SK-N-DZ (cell line): ENCODE data around the gene OR51B4. TPM values are rescaled to one million over a fixed set of nuclear protein-coding genes. Genes with fewer than 3 reads are reported as not detected.
"Not testable (repeated sequence)": the region's sequence is repeated elsewhere in the genome, so short reads cannot be mapped to it uniquely, and the experiment has no call there.

ENCODE experiments used
- DNase-seq: peaks from one replicate; pipeline ENCODE4 v3.0.0-alpha.2; 2015; ENCODE audit warnings: low spot score
- polyA plus RNA-seq, 2 experiments: library from polyadenylated mRNA; depleted of rRNA; stranded (reverse); fragments of >200 nt; gene quantifications; 2 replicates each; pipeline ENCODE4 v1.2.3, GENCODE V29; 2014

Gene OR51B4, protein sequence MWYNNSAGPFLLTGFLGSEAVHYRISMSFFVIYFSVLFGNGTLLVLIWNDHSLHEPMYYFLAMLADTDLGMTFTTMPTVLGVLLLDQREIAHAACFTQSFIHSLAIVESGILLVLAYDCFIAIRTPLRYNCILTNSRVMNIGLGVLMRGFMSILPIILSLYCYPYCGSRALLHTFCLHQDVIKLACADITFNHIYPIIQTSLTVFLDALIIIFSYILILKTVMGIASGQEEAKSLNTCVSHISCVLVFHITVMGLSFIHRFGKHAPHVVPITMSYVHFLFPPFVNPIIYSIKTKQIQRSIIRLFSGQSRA
- polyA plus RNA-seq (2014; cell fraction: cytosol; rRNA removed) = not detected in 2 replicates
- polyA plus RNA-seq (2014; cell fraction: nucleus; rRNA removed) = 0.34 TPM in 1 of 2 replicates, not detected in the other

DNA sequence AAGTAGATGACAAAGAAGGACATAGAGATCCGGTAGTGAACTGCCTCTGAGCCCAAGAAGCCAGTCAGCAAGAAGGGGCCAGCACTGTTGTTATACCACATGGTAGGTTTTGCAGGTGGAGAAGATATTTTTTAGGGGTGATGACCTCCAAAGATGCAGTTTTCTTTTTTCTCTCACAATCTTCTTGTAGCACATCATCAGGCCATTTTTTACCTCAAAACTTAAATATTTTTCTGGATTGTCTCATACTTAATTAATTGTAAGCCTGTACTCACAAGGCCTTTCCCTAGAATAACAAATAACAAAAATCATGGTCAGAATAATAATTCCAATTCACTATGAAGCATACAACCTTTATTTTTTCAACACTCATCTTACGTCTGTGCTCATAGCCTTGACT lies at the start of gene OR51B4:
Gene OR51B4, minus strand, starts transcription at position 101 of the 400 bp plus-strand sequence. Its CDS starts 0 bp downstream, at position 101.
- DNase-seq = no peak

DNA sequence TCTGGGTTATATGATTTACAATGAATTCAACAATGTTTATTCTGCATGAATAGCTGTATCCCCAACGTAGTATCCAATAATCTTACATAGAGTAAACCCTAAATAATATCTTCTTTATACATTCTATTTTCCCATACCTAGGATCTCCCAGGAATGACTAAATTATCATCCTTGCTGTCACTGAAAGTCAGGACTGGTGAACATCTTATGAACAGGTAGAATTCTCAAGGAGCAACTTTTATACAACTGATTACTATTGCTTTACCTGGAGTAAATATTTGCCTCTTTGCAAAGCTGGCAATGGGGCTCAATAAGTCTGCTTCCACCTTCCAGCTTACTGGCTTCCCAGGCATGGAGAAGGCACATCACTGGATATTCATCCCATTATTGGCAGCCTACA lies 49.5 kb upstream of the OR51B4 start, which contains the start of gene OR51B6:
Gene OR51B6, plus strand, starts transcription at position 301 of the 400 bp plus-strand sequence. Its CDS starts 0 bp downstream, at position 301.
- DNase-seq = no peak

DNA sequence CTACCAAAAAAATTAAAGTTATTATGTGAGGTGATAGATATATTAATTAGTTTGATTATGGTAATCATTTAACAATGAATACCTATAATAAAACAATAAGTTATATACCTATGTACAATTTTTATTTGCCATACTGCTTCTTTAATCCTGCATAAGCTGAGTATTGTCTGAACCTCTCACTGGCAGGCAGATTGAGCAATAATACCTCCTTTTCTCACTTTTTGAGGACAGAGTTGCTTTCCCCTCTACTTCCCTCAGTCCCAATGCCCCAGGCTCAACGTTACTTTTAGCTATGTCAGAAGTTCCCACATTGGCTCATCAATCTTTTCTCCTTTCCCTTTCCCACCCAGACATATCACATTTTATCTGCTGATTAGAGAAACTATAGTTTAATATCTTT lies 47.8 kb upstream of the OR51B4 start:
- no peak for DNase-seq

DNA sequence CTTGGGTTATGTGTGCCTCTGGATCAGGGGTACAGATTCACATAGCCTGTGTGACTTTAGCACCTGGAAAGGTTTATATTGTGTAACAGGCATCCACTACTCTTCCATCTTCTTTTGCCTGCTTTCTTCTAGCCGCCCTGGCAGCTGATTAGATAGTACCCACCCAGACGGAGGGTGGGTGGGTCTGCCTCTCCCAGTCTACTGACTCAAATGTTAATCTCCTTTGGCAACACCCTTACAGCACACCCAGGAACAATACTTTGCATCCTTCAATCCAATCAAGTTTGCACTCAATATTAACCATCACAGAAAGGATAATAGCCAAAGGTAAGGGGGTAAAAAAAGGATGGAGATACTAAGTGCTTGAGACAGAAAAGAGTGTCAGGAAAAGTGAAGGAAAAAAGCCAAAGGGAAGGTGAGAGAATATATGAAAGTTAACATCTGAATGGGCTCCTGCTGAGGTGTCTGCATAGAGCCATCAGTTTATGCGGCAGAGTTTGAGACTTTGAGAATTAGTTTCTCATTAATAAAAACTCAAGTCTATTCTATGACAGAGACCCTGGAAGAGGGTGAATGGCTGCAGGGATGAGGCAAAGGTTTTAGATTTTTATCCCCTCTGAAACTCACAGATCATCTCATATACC lies 46.9 kb upstream of the OR51B4 start:
- DNase-seq = no peak

DNA sequence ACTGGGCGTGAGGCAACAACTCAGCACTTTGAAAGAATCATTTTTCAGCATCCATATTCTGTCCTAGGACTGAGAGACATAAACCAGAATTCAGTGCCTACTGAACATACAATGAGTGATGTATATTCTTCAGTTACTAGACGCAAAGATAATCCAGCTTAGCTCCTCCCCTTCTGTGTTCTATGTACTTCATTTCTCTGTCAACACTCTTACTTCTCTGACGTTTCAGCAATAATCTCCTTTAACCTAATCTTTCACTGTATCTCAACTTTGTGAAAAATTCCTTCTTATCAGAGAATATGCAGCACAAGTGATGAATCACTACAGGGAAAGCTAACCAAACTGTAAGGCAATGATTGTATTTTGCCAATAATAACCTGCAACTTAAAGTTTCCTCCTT lies 44.1 kb upstream of the OR51B4 start:
- no peak for DNase-seq

DNA sequence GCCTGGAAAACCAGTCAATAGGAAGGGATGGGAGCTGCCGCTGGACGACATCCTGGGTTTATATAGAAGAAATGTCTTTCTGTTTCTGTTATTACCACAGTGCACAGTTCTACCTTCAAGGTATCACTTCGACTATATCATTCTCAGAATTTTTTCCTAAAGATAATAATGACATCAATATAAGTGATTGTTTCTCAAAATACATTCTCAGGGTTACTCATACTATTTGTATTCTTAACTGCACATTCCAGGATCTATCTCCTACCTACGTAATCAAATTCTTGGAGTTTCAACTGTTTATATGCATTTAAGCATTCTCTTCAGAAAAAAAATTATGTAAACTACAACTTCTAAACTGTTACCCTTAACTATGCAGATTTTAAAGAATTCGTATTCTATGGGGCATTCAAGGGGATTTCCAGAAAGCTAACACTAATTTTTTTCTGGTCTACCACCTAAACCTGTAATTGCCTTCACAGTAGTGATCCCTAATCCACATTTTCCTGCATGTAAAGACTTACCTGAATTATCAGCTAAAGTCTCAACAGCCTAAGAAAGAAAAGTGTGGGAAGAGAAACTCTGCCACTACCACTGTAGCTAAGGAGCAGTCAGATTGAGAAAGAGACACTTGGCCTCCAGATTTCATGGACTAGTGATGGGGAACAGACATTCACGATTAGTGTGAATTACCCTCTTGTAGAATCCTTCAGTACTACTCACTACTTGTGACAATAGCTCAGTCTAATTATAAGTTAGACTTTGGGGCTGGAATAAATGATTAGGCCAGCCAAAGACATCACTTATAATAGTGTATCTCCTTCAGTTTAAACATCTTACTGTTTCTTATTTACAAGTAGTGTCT lies 42.0 kb upstream of the OR51B4 start, which contains the start of gene OR51B5:
Gene OR51B5, minus strand, starts transcription at position 51 of the 862 bp plus-strand sequence. Its CDS starts 0 bp downstream, at position 51.
- no peak for DNase-seq

DNA sequence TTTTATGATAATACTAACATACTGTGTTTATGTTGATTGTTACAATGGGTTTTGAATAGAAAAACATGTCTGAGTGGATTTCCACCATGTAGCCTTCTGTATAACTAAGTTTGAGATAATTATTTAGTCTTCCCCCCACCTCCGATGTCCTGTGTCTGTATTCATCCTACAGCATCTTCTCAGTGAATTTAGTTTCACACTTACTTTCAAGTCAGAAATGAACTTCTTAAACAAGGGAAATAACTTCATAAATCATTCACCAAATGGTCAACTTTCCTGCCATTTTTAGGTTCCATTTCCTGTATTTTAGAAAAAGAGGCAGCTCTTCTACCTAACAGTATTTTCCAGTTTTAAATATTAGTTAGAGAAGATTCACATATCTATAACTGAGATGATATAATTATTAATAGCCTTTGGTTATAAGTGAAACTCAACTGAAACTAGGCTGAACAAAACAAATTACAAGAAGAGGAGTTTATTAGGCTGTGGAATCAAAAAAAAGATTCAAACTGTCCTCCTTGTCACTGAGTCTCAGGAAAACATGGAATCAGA lies 38.1 kb upstream of the OR51B4 start:
- DNase-seq = no peak

DNA sequence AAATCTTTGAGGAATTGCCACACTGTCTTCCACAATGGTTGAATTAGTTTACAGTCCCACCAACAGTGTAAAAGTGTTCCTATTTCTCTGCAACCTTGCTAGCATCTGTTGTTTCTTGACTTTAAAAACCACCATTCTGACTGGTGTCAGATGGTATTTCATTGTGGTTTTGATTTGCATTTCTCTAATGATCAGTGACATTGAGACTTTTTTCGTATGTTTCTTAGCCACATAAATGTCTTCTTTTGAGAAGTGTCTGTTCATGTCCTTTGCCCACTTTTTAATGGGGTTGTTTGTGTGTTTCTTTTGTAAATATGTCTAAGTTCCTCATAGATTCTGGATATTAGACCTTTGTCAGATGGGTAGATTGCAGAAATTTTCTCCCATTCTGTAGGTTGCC lies 35.5 kb upstream of the OR51B4 start:
- not testable (repeated sequence) for DNase-seq

DNA sequence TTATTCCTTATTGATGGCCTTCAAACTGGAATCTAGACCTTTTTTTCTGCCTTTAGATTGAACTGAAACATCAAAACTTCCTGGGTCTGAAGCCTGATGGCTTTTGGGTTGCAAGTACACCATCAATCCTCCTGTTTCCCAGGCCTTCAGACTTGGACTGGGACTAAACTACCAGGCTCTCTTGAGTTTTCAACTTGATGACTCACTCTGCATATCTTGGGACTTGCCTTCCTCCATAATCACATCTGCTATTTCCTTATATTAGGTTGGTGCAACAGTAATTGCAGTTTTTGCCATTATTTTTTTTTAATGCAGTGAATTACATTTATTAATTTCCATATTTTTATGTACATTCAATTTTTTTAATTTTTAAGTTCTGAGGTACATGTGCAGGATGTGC lies 34.6 kb upstream of the OR51B4 start:
- no peak for DNase-seq

DNA sequence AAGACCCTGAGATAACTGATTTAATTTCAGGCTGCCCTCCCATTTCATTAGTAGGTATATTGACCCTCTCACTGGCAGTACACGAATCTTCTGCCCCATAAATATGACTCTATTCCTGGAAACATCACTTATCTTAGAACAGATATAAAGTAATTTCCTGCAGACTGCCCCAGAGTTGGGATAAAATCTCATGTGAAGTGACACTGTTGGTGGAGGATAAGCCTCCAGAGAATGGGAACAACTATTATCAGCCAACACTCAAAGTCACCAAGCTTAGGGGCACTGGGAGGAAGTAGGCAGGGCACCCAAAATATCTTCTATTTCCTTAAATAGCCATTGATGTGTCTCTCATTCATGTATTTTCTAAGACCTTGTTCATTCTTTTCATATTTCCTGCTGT lies 33.4 kb upstream of the OR51B4 start:
- no peak for DNase-seq

DNA sequence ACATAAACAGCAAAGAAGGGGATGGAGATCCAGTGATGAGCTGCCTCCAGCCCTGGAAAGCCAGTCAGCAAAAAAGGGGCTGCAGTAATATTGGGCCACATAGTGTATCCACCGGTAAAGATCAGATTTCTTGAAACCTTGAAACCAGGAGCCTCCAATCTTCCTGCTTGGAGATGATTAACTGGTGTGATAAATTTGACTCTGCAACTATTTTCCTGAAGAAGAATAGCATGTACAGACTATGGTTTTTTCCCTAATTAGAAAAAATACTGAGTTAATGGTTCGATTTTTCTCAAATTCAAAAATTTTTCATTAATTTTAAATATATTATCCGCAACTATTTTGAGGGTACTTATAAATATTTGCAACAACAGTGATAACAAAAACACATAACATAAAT lies 22.5 kb upstream of the OR51B4 start, which contains the start of gene OR51B2:
Gene OR51B2, minus strand, starts transcription at position 101 of the 400 bp plus-strand sequence. Its CDS starts 0 bp downstream, at position 101.
- no peak for DNase-seq

DNA sequence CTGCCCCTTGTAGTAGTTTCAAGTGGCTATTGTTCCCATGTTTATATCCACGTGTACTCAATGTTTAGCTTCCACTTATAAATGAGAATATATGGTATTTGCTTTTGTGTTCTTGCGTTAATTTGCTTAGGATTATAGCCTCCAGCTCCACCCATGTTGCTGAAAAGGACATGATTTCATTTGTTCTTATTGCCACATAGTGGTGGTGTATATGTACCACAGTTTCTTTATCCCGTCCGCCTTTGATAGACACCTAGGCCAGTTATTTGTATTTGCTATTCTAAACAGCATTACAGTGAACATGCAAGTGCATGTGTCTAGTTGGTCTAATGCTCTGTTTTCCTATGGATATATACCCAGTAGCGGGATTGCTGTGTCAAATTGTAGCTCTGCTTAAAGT lies 15.5 kb upstream of the OR51B4 start:
- no peak for DNase-seq

DNA sequence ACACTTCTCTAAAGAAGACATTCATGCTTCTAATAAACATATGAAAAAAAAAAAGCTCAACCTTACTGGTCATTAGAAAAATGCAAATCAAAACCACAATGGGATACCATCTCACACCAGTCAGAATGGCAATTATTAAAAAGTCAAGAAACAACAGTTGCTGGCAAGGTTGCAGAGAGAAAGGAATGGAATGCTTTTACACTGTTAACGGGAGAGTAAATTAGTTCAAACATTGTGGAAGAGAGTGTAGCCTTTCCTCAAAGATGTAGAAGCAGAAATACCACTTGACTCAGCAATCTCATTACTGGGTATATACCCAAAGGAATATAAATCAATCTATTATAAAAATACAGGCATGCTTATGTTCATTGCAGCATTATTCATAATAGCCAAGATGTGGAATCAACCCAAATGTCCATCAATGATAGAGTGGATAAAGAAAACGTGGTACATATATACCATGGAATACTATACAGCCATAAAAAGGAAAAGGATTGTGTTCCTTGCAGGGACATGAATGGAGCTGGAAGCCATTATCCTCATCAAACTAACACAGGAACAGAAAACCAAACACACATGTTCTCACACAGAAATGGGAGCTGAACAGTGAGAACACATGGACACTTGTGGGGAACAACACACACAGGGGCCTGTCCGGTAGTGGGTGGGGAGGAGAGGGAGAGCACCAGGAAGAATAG lies 11.7 kb upstream of the OR51B4 start:
- not testable (repeated sequence) for DNase-seq

DNA sequence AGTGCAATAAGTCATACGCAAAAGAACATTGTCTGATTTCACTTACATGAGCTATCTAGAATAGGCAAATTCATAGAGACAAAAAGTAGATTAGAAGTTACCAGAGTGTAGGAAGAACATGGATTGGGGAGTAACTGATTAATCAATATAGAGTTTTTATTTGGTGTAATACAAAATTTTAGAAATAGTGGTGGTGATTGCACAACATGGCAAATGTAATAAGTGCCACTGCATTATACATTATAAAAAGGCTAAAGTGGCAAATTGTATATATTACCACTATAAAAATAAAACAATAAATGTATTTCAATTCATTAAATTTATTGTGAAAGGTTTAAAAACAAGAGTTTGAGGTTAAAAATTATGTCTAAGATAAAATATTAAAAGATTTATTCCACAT lies 8.7 kb upstream of the OR51B4 start:
- no peak for DNase-seq

DNA sequence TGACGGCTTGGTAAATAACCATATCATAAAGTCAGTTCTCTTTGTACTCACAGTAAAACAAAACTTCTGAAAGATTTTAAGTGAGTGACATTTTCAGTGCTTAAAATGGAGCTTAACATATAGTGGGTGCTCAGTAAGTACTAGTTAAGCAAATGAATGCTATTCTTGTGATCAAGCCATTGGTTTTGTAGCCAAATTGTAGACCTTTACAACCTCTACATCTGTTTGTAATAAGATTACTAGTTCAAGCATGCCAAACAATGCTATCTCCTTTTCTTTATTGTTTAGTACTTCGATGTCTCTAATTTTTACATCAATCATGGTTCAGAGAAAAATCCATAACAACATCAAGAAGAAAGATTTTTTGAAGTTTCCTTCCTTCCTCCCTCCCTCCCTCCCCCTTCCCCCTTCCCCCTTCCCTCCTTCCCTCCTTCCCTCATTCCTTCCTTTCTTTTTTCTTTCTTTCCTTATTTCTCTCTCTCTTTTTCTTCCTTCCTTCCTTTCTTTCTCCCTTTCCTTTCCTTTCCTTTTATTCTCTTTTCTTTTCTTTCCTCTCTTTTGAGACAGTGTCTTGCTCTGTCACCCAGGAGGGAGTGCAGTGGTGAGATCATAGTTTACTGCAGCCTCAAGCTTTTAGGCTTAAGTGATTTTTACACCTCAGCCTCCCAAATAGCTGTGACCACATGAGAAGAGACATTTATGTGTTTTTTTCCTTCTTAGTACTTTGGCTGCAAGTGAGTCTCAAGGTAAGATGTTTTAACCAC lies 5.7 kb upstream of the OR51B4 start:
- no peak for DNase-seq

DNA sequence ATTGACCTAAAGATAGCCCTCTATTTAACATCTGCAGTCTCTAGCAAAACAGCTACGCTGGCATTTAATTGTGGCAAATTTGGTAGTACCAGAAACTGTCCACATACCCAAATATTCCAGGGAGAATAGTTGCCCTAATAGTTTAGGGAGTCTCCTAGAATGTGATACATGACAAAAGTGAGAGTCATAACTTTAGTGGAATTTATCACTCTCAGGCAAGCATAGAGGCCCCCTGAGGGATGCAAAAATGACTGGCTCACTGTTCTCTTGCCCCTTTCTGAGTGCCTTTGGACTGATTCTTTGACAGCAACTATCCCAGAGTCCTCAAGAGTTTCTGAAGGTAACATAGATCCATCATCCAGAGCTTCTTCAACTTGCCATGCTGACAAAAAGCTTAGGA lies 2.3 kb upstream of the OR51B4 start:
- no peak for DNase-seq

DNA sequence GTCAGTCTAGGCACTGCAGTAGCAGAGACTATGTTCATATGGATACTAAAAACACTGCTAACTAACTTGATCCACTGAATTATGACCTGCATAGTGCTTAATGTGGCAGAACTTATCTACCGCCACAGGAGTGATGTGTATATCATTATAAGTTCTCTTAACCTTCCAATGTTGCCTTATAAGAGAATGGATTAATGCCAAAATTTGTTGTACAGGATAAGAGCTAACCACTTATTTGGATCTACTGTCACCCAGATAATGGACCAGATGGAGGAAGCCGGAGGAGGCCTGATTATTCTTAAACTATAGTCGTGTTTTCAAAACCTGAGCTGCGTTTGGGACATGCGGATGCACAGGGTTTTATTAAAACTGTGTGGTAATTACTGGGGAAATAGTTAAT lies 1.9 kb upstream of the OR51B4 start:
- DNase-seq = no peak

DNA sequence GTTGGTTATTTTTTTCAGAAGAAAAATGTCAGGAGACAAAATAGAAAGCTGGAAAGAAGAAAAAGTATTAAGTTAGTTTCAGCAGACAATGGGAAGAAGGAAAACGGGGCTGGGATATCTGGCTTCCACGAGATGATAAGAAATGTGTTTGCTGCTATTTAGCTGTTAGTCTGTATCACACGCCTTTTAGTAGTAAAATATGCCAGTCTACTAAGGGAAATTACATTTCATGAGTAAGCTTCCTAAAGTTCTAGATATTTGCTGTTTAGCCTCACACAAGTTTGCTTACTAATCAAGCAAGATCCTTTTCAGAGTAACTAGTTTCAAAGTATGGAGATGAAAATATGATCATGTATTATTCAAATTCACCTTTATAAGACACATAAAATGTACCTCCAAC lies 1.5 kb downstream of the OR51B4 start:
- no peak for DNase-seq

DNA sequence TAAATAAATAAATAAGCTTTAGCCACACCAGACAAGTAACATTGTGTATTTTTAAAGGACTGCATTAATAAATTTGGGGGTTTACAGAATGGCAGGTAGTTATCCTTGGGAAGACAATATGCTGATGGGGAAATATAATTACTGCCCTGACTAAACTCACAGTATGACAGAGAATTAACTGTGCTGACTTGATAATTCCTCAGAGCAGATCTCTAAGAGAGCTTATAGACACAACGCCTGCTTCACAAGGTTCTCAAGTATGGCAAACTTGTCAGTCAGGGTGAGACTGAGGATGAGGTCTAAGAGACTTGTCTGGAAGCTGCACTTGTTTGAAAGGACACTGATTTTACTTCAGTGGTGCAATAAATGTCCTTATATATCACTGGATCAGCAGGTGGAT lies 3.3 kb downstream of the OR51B4 start:
- DNase-seq = no peak

DNA sequence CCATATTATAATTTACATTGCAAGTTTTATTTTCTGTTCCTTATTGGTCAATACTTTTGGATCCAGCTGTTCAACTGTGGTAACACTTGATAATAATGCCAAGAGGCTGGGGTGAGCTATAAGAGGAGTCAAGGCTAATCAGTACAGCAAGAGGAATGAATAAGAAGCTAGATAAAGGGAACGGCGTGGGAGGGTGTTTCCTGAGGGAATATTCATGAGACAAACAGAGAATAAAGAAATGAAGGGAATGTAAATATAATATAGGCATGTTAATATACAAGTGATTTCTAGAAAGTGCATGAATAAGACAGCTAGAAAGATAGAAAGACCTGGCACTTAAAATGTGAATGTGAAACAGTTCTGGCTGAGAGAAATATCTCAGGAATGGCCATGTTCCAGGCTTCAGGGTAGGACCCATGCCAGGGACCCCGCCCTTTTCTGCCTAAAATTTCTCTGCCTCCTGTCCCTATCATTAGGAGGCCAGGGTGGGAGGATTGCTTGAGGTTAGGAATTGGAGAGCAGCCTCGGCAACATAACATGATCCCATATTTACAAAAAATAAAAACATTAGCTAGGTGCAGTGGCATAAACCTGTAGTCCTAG lies 3.9 kb downstream of the OR51B4 start:
- DNase-seq = no peak
